NCI-H1436 (cell line): ENCODE measurements around the gene AFP.
"Not testable (repeated sequence)": the region's sequence is repeated elsewhere in the genome, so short reads cannot be mapped to it uniquely, and the experiment has no call there.

ENCODE experiments used
- DNase-seq: peaks from one replicate; lab custom pipeline; 2025; lab: John Stamatoyannopoulos, UW

AFP gene

DNA sequence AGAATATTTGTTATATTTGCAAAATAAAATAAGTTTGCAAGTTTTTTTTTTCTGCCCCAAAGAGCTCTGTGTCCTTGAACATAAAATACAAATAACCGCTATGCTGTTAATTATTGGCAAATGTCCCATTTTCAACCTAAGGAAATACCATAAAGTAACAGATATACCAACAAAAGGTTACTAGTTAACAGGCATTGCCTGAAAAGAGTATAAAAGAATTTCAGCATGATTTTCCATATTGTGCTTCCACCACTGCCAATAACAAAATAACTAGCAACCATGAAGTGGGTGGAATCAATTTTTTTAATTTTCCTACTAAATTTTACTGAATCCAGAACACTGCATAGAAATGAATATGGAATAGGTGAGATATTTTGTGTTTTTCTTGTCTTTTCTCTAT is at the start of gene AFP:
Gene AFP (plus strand): TSS at position 238 of the 400 bp plus-strand sequence. CDS start 42 bp downstream, at position 280.
- no peak for DNase-seq

GRCh38 chr4:73387552-73387951 is 48.5 kb upstream of the AFP start:
- no peak for DNase-seq

GRCh38 chr4:73388887-73389286 is 47.1 kb upstream of the AFP start:
- DNase-seq = no peak

DNA sequence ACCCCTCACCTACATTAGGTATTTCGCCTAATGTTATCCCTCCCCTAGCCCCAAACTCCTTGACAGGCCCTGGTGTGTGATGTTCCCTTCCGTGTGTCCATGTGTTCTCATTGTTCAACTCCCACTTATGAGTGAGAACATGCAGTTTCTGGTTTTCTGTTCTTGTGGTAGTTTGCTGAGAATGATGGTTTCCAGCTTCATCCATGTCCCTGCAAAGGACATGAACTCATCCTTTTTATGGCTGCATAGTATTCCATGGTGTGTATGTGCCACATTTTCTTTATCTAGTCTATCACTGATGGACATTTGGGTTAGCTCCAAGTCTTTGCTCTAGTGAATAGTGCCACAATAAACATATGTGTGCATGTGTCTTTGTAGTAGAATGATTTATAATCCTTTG is 46.4 kb upstream of the AFP start:
- DNase-seq = not testable (repeated sequence)

- no peak for DNase-seq
Measured at GRCh38 chr4:73391774-73392173, 44.2 kb upstream of the AFP start.

DNA sequence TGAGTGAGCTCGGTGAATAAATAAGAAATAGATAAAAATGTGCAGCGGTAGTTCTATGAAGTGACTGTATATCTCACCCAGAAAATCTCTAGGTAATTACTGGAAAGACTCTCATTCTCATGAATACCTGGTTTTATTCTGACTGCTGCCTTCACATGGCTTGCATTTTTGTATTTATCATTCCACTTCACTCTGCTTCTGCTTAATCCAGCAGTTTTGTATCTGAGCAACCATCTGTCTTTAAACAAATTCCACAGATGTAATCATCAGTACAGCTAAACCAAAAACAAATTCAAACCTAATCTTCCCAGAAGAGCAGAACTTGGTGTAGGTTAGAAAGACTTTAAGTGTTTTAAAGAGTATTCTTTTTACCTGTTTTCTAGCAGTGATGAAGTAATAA is 43.1 kb upstream of the AFP start:
- no peak for DNase-seq

DNA sequence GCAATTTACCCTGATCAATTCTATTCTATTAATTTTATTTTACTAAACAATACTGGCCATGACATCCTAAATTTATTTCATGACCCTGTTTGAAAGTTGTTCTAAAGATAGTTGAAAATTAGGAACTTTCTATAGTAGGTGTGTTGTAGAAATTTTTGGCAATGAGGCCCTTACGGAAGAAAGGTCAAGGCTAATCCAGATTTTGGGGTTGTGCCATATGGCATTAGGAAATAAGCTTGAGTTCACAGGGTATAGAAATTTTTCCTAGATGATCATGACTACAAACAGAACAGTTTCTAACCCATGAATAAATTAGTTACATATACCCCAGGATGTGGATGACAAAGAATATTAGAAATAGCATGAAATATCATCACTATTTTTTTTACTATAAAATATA is 39.7 kb upstream of the AFP start:
- DNase-seq = no peak

GRCh38 chr4:73396993-73397972 is 38.7 kb upstream of the AFP start:
- no peak for DNase-seq

GRCh38 chr4:73401412-73401811 is 34.6 kb upstream of the AFP start:
- no peak for DNase-seq

- DNase-seq = no peak
Measured at GRCh38 chr4:73404042-73404441, 32.0 kb upstream of the AFP start, which contains the start of gene ALB. TSS of gene ALB (plus strand) at chr4:73404287. CDS start at chr4:73404328, 41 bp downstream.

GRCh38 chr4:73404457-73404856 is 31.6 kb upstream of the AFP start:
- no peak for DNase-seq

DNA sequence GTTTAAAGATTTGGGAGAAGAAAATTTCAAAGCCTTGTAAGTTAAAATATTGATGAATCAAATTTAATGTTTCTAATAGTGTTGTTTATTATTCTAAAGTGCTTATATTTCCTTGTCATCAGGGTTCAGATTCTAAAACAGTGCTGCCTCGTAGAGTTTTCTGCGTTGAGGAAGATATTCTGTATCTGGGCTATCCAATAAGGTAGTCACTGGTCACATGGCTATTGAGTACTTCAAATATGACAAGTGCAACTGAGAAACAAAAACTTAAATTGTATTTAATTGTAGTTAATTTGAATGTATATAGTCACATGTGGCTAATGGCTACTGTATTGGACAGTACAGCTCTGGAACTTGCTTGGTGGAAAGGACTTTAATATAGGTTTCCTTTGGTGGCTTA is 30.9 kb upstream of the AFP start:
- no peak for DNase-seq

DNA sequence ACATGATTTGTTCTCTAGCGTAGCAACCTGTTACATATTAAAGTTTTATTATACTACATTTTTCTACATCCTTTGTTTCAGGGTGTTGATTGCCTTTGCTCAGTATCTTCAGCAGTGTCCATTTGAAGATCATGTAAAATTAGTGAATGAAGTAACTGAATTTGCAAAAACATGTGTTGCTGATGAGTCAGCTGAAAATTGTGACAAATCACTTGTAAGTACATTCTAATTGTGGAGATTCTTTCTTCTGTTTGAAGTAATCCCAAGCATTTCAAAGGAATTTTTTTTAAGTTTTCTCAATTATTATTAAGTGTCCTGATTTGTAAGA is 29.5 kb upstream of the AFP start:
- DNase-seq = no peak

DNA sequence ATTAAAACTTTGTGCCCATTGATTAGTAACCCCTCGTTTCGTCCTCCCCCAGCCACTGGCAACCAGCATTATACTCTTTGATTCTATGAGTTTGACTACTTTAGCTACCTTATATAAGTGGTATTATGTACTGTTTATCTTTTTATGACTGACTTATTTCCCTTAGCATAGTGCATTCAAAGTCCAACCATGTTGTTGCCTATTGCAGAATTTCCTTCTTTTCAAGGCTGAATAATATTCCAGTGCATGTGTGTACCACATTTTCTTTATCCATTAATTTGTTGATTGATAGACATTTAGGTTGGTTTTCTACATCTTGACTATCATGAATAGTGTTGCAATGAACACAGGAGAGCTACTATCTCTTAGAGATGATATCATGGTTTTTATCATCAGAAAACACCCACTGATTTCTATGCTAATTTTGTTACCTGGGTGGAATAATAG is 28.8 kb upstream of the AFP start:
- DNase-seq = no peak

- DNase-seq = no peak
Measured at GRCh38 chr4:73408181-73408867, 27.7 kb upstream of the AFP start.

DNA sequence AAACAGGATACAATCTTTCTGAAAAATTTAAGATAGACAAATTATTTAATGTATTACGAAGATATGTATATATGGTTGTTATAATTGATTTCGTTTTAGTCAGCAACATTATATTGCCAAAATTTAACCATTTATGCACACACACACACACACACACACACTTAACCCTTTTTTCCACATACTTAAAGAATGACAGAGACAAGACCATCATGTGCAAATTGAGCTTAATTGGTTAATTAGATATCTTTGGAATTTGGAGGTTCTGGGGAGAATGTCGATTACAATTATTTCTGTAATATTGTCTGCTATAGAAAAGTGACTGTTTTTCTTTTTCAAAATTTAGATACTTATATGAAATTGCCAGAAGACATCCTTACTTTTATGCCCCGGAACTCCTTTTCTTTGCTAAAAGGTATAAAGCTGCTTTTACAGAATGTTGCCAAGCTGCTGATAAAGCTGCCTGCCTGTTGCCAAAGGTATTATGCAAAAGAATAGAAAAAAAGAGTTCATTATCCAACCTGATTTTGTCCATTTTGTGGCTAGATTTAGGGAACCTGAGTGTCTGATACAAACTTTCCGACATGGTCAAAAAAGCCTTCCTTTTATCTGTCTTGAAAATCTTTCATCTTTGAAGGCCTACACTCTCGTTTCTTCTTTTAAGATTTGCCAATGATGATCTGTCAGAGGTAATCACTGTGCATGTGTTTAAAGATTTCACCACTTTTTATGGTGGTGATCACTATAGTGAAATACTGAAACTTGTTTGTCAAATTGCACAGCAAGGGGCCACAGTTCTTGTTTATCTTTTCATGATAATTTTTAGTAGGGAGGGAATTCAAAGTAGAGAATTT is 26.8 kb upstream of the AFP start:
- no peak for DNase-seq

DNA sequence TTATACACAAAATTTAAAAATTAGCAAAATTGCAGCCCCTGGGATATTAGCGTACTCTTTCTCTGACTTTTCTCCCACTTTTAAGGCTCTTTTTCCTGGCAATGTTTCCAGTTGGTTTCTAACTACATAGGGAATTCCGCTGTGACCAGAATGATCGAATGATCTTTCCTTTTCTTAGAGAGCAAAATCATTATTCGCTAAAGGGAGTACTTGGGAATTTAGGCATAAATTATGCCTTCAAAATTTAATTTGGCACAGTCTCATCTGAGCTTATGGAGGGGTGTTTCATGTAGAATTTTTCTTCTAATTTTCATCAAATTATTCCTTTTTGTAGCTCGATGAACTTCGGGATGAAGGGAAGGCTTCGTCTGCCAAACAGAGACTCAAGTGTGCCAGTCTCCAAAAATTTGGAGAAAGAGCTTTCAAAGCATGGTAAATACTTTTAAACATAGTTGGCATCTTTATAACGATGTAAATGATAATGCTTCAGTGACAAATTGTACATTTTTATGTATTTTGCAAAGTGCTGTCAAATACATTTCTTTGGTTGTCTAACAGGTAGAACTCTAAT is 26.0 kb upstream of the AFP start:
- no peak for DNase-seq

GRCh38 chr4:73410916-73411730 is 24.9 kb upstream of the AFP start:
- DNase-seq = no peak

- no peak for DNase-seq
Measured at GRCh38 chr4:73411731-73412414, 24.1 kb upstream of the AFP start.

GRCh38 chr4:73413294-73413755 is 22.7 kb upstream of the AFP start:
- DNase-seq = no peak
